NCI-H748 treated with DMSO at 0.1 percent for 48 hours (cell line): ENCODE measurements around the gene CYB5A.

ENCODE experiments used
- DNase-seq: peaks from one replicate; lab custom pipeline; 2025; lab: John Stamatoyannopoulos, UW

Gene CYB5A

DNA sequence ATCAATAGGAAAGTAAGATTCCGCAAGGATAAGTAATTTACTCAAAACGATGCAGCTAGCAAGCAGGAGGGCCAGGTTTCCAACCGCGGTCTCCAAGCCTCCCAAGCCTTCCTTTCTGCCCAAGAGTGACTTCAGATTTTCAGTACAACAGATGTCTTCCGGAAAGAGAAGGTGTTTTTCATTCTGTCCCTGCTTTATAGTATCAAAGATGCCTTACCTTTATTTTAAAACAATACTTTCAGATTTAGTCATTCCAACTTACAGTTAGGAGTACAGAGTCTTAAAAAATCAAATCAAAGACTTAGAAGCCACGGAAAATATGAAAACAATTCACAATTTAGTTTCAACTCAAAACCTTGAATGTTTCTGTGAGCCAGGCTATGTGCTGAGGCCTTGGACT, 43.6 kb downstream of the CYB5A start:
- DNase-seq, result no peak

DNA sequence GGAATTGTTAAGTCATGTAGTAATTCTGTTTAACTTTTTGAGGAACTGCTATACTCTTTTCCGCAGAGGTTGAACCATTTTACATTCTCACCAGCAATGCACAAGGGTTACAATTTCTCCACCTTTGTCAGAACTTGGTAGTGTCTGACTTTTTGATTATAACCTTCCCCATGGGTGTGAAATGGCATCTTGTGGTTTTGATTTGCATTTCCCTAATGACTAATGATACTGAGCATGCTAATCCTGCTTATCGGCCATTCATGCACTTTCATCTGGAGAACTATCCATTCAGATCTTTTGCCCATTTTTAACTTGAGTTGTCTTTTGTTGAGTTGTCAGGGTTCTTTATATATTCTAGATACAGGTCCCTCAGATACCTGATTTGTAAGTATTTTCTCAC, 47.2 kb downstream of the CYB5A start:
- no peak for DNase-seq

- DNase-seq, result no peak
Observed at GRCh38 chr18:74243127-74243526, 48.6 kb downstream of the CYB5A start.

DNA sequence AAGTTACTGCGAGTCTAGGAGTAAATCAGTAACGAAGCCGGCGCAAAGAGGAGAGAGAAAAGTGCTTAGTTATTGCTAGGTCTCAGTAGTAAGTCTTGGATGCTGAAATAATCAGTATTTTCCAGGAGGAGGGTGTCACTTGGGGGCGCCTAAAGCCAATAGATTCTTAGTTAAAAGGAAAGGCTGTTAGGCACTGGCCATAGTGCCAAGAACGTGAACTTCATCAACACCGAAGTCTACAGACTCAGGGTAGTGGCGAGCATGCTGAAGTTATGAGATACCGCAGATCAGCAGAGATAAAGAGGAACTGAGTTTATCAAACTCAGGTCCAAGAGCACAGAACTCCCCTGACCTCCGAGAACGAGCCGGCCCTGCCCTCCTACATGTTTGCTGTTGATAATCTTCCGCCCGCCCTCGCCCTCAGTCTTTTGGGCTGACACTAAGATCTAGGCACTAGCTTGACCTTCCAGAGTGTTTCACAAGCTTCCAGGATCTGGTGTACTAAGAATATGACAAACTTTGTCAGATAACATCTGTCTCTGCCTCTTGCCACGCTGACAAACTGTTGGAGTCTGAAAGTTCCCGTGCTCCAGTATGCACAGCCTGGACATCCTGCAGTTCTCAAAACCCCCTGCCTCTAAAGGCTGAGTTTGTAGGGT, 49.2 kb downstream of the CYB5A start:
- DNase-seq, result no peak

GRCh38 chr18:74241970-74242369, 49.8 kb downstream of the CYB5A start:
- no peak for DNase-seq

DNA sequence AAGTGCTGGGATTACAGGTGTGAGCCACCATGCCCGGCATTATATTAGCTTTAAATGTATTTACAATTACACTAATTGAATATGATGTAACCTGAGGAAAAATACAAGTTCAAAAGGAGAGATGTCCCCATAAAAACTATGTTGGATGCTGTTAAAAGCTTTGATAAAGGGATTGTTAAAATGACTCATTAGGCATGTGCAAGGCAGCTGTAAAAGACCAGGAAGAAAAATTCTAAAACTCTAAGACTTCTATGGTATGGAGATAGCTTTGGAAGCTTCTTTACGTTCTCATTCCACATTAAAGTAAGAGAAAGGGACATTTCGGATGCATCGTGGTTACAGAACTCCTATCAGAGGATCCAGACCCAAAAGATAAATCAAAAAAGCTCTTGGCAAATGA, 50.3 kb downstream of the CYB5A start:
- DNase-seq, result no peak

GRCh38 chr18:74239567-74239966, 52.2 kb downstream of the CYB5A start:
- DNase-seq, result no peak

- no peak for DNase-seq
Observed at GRCh38 chr18:74234326-74235171, 57.2 kb downstream of the CYB5A start.

GRCh38 chr18:74233933-74234325, 57.8 kb downstream of the CYB5A start:
- no peak for DNase-seq

DNA sequence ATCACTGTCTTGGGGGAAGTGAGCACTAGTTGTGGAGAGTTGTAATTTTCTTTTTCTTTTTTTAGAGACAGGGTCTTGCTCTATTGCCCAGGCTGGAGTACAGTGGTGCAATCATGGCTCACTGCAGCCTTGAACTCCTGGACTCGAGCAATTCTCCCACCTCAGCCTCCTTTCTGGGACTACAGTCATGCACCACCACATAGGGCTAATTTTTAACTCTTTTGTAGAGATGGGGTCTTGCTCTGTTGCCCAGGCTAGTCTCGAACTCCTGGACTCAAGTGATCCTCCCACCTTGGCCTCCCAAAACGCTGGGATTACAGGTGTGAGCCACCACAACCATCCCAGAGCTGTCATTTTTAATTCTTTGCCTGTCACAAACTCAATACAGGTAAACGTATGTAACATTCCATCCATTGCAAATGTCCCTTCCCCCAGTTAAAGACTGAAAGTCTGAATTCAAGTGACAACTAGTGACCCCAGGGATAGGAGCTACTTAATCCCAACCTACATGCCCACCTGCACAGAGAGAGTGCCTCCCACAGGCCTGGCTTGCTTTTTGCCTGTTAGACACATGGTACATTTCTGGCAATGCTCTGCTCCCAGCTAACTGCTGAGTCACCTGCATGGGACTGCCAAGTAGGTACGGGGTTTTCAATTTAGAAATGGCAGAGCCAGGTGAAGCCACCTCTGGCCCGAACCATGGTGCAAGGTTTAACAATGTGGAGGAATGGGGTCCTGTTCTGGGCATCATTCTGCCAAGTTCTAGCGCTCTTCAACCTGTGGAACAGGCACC, 60.6 kb downstream of the CYB5A start:
- DNase-seq, result no peak

DNA sequence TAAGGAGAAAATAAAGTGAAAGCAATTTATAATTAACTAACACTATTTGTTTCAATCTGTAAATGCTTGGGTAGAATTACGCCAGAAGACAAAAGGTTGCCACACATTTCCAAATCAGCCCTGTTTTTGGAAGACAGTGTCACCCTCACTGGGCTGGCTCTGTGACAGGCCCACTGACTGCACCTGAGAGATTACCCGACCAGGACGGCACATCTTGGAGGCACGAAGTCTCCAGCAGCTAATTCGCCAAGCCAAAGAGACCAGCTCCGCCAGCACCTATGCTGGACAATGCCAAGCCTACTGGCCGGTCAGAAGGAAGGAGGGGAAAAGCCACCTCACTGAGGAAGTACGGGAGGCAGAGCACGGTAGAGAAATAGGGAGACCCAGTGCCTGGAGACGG, 61.9 kb downstream of the CYB5A start:
- no peak for DNase-seq

DNA sequence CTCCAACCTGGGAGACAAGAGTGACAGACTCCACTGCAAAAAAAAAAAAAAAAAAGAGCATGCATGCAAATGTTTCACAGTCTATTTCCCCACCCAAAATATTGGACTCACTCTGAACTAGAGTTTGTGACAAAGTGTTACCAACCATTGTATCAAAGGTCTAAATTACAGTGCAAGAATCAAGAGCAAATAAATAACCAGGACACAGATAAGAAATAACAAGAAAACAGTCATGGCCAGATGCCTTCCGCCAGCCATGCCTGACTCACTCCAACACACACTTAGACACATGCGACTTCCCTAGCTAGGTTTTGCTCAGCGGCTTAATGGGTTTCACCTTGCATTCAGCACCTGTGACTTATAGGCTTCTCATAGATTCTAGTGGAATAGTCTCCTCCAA, 62.8 kb downstream of the CYB5A start:
- DNase-seq, result no peak

DNA sequence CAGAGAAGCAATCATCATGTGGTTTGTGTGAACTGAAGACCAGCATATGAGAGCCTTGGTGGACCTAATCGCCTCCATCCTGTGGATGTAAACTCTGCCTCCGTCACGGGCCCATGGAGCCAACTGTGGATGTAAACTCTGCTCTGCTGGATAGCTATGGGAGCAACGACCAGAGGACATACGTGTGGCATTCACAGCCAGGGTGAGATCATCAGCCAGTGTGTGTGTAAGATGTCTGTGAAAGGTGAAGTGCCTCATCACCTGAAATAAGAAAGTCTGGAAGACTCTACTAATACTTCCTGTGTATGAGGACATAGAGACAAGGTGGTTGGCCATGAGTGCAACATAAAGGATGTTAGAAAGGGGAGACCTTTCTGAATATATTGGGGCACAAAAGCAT, 63.5 kb downstream of the CYB5A start:
- DNase-seq, result no peak

DNA sequence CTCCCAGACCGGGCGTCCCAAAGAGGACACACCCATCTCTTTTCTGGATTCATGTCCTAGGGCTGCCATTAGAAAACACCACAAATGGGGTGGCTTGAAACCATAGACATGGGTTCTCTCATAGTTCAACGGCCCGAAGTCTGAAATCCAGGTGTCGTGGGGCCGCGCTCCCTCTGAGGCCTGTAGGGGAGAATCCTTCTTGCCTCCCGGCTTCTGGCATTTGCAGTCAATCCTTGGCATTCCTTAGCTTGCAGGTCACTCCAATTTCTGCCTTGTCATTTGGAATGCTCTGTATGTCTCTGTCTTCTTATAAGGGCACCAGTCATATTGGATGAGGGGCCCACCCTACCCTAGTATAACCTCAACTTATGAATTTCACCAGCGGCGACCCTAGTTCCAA, 65.1 kb downstream of the CYB5A start:
- no peak for DNase-seq

GRCh38 chr18:74226156-74226555, 65.6 kb downstream of the CYB5A start:
- no peak for DNase-seq

- DNase-seq, result no peak
Observed at GRCh38 chr18:74225193-74225840, 66.4 kb downstream of the CYB5A start.

GRCh38 chr18:74222710-74223494, 68.9 kb downstream of the CYB5A start:
- DNase-seq, result no peak

DNA sequence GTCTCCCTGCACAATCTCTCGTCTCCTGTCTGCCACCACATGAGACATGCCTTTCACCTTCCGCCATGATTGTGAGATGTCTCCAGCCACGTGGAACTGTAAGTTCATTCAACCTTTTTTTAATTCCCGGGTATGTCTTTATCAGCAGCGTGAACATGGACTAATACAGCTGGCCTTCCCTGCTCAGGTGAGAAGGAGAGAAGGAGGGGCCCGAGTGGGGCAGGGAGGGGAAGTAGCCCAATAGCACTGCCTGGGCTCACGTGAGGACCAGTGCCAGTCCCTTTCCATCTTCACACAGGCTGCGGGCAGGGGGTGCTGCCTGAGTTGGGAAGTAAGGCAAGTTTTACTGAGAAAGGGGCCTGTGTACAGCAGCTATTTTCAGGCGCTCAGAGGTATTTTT, 70.7 kb downstream of the CYB5A start:
- DNase-seq, result no peak

- no peak for DNase-seq
Observed at GRCh38 chr18:74219056-74219455, 72.7 kb downstream of the CYB5A start.

DNA sequence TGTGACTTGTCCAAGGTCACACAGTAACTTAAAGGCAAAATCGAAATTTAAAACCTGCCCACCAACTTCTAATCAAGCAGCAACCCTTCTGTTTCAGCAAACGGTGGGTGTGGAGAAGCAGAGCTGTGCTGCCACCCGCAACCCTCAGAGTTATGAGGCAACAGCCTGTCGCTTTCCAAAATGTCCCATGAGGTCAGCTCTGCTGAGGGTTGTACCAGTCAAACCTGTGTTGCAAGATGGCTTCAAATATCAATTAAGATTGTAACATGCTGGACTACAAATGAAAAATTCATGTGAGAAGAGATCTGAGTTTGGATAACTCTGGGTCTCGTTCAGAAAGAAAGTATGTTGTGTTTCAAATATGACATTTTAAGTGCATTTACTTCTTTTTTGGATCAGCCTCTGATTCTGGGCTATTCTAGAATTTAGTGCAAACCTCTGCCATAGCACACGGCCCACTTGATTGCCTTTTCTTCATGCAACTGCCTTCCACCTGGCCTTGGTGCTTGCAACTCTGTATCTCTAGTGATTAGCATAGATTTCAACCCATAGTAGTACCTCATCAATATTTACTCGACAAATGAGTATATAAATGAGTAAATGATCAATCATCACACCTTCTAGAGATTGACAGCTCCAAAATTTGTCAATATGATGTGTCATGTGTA, 74.2 kb downstream of the CYB5A start:
- no peak for DNase-seq

- no peak for DNase-seq
Observed at GRCh38 chr18:74216661-74217110, 75.1 kb downstream of the CYB5A start.
